Duodenal mucosa (tissue), 2 donors: ENCODE measurements around the gene ATM.

Experiments used
- H3K27ac ChIP-seq: one replicate; pipeline ENCODE4 v1.7.0; 2013; ENCODE audit warnings: low read depth, low read length
- H3K27me3 ChIP-seq, 2 donors: one replicate each; pipeline ENCODE4 v1.7.0; 2013; ENCODE audit warnings: low read length in 2 of 2, control low read depth in 1 of 2; ENCODE audit not compliant: insufficient read depth in 2 of 2, control insufficient read depth in 1 of 2
- H3K36me3 ChIP-seq, 2 donors: one replicate each; pipeline ENCODE4 v1.7.0; 2013; ENCODE audit warnings: low read length in 2 of 2, control low read depth in 1 of 2; ENCODE audit not compliant: insufficient read depth in 2 of 2, control insufficient read depth in 1 of 2
- H3K4me1 ChIP-seq, 2 donors: one replicate each; pipeline ENCODE4 v1.7.0; 2013; ENCODE audit warnings: low read length in 2 of 2, control low read depth in 1 of 2; ENCODE audit not compliant: insufficient read depth in 2 of 2, control insufficient read depth in 1 of 2
- H3K4me3 ChIP-seq, 2 donors: one replicate each; pipeline ENCODE4 v1.7.0; 2013; ENCODE audit warnings: low read length in 2 of 2, low read depth in 1 of 2
- H3K9ac ChIP-seq, 2 donors: one replicate each; pipeline ENCODE4 v1.7.0; 2013; ENCODE audit warnings: low read length in 2 of 2, low read depth in 1 of 2
- H3K9me3 ChIP-seq, 2 donors: one replicate each; pipeline ENCODE4 v1.7.0; 2013; ENCODE audit warnings: low read length in 2 of 2, control low read depth in 1 of 2; ENCODE audit not compliant: control insufficient read depth in 1 of 2

Gene ATM

DNA sequence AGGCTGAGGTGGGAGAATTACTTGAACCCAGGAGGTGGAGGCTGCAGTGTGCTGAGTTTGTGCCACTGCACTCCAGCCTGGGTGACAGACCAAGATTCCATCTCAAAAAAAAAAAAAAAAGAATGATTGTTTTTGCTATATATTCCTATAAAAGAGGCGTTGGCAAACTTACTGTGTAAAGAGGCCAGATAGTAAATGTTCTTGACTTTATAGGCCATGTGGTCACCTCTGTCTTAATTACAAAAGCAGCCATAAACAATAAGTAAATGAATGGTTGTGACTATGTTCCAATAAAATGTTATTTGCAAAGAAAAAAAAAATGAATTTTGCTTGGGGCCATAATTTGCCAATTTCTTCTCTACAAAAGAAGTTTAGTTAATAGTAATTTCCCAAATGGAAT is 12.3 kb downstream of the ATM start:
- Histone ChIP-seq H3K36me3 (peaks cover 2 to 22% of the 10 kb centered on the region in 2 donors), H3K9me3 (no peaks in the 10 kb centered on the region), H3K4me1 (peaks cover 0 to 4% of the 10 kb centered on the region in 2 donors), H3K27ac (no peak overlapping the region), H3K9ac (no peak overlapping the region), H3K27me3 (no peaks in the 10 kb centered on the region), H3K4me3 (no peak overlapping the region)

DNA sequence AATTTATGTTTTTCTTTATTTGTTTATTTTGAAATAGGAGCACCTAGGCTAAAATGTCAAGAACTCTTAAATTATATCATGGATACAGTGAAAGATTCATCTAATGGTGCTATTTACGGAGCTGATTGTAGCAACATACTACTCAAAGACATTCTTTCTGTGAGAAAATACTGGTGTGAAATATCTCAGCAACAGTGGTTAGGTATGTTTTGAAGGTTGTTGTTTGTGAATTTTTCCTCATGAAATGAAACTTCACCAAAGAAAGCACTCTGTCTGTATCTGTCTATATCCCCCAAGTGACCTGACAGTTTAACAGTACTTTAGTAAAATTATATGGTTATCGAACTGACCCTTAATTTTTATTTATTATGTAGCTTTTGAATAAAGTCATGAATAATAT is 12.8 kb downstream of the ATM start:
- peaks cover 3 to 22% of the 10 kb centered on the region in 2 donors for H3K36me3 ChIP-seq

DNA sequence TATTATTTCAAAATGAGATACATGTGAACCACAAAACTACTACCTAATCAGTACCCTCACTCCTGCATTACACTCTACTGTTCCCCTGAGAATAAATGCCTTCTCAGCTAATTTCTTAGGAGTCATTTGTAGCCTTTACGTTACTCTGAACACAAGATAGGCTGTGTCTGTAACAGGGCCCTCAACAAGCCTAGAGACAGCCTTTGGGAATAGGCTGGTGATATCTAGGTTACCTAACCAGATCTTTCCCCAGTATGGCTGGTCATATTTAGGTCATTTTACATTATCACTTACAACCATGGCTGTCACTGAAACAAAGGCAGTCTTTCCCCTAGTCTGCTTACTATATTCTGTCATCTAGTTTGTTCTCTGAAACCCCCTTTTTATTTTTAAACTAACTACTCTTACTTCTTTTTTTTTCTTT is 14.2 kb downstream of the ATM start:
- Histone ChIP-seq H3K27me3 (no peaks in the 10 kb centered on the region), H3K4me3 (no peak overlapping the region), H3K36me3 (peaks cover 3 to 17% of the 10 kb centered on the region in 2 donors), H3K4me1 (peaks cover 0 to 4% of the 10 kb centered on the region in 2 donors), H3K9me3 (no peaks in the 10 kb centered on the region), H3K27ac (no peak overlapping the region), H3K9ac (no peak overlapping the region)

More for the DNA sequence above, 12.8 kb downstream of the ATM start:
- Histone ChIP-seq H3K27ac (no peak overlapping the region), H3K4me3 (no peak overlapping the region), H3K9ac (no peak overlapping the region), H3K27me3 (no peaks in the 10 kb centered on the region), H3K9me3 (no peaks in the 10 kb centered on the region), H3K4me1 (peaks cover 0 to 4% of the 10 kb centered on the region in 2 donors)

DNA sequence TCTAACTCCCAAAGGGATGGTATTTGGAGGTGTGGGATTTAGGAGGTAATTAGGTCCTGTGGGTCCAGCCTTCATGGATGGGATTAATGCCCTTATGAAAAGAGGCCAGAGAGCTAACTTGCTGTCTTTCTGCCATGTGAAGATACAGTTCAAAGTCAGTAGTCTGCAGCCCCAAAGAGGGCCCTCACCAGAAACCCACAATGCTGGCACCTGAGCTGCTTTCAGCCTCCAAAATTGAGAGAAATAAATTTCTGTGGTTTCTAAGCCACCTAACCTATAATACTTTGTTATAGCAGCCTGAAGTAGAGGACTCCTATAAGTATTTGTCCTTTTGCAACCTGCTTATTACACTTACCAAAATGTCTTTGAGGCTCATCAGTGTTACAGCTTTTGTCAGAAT is 16.2 kb downstream of the ATM start:
- H3K4me3 ChIP-seq, result no peak overlapping the region
- no peaks in the 10 kb centered on the region for H3K9me3 ChIP-seq
- H3K9ac ChIP-seq, result no peak overlapping the region
- peaks cover 3 to 16% of the 10 kb centered on the region in 2 donors for H3K36me3 ChIP-seq
- peaks cover 0 to 4% of the 10 kb centered on the region in 2 donors for H3K4me1 ChIP-seq
- H3K27me3 ChIP-seq, result no peaks in the 10 kb centered on the region
- no peak overlapping the region for H3K27ac ChIP-seq

DNA sequence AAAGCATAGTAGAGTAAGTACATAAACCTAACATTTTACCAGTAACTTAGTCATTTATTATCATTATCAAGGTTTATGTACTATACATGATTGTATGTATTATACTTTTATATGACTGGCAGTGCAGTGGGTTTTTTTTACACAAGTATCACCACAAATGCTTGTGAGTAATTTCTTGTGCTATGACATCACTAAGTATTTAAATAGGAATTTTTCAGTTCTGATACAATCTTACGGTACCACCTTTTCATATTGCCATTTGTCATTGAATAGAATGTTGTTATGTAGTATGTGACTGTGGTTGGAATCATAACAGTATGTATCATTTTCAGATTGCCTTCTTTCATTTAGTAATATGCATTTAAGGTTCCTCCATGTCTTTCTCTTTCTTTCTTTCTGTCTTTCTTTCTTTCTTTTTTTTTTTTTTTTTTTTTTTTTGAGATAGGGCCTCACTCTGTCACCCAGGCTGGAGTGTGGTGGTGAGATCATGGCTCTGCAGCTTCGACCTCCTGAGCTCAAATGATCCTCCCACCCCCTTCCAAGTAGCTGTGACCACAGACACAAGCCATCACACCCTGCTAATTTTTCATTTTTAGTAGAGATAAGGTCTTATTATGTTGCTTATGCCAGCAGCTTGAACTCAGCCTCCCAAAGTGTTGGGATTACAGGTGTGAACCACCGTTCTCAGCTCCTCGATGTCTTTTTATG is 18.6 kb downstream of the ATM start:
- Histone ChIP-seq H3K27me3 (no peaks in the 10 kb centered on the region), H3K9ac (no peak overlapping the region), H3K27ac (no peak overlapping the region), H3K36me3 (peaks cover 3 to 23% of the 10 kb centered on the region in 2 donors), H3K4me1 (peaks cover 0 to 4% of the 10 kb centered on the region in 2 donors), H3K4me3 (no peak overlapping the region), H3K9me3 (no peaks in the 10 kb centered on the region)

DNA sequence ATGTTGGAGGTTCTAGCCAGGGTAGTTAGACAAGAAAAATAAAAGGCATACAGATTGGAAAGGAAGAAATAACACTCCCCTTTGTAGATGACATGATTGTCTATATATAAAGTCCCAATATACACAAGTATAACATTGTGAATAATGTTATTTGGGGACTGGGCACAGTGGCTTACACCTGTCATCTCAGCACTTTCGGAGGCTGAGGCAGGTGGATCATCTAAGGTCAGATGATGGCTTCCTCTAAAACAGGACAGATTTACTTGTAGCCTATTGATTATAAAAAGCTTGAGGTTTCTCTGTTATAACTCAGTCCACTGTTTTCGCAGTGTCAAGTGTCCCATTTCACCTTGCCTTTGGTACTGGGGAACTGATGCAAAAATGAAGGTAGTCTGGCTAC is 19.6 kb downstream of the ATM start:
- H3K9me3 ChIP-seq, result no peaks in the 10 kb centered on the region
- H3K4me1 ChIP-seq, result no peaks in the 10 kb centered on the region
- H3K4me3 ChIP-seq, result no peak overlapping the region
- peaks cover 3 to 29% of the 10 kb centered on the region in 2 donors for H3K36me3 ChIP-seq
- no peak overlapping the region for H3K27ac ChIP-seq
- no peaks in the 10 kb centered on the region for H3K27me3 ChIP-seq
- no peak overlapping the region for H3K9ac ChIP-seq

DNA sequence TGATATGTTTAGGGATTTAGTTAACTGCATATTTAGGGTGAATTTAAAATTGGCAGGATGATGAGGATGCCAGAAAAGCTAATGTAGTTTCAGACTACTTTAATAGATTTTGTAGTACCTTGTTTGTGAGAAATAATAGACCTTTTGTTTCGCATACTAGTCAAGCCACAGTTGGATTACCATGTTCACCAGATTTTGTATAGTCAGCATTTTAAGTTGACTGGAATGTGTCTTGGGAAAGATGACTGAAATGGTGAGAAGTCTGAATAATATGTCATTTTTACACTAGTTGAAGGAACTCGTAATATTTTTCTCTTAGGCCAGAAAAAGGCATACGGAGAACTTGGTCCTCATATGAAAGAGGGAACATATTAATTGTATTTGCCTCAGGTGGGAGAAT is 23.4 kb downstream of the ATM start:
- no peaks in the 10 kb centered on the region for H3K27me3 ChIP-seq
- H3K9ac ChIP-seq, result no peak overlapping the region
- no peaks in the 10 kb centered on the region for H3K9me3 ChIP-seq
- H3K27ac ChIP-seq, result no peak overlapping the region
- H3K4me1 ChIP-seq, result no peaks in the 10 kb centered on the region
- no peak overlapping the region for H3K4me3 ChIP-seq
- H3K36me3 ChIP-seq, result peaks cover 6 to 32% of the 10 kb centered on the region in 2 donors

DNA sequence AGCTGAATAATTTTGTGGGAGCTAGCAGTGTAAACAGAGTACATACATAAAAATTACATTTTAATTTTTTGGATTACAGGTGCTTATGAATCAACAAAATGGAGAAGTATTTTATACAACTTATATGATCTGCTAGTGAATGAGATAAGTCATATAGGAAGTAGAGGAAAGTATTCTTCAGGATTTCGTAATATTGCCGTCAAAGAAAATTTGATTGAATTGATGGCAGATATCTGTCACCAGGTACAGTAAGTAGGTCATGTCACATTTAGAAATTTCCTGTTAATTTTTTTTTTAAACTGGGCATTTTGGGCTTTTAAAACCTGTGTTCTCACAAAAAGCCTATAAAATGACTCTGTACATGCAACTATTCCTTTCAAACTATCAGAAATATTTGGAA is 24.0 kb downstream of the ATM start:
- Histone ChIP-seq H3K4me3 (no peak overlapping the region), H3K27me3 (no peaks in the 10 kb centered on the region), H3K36me3 (peaks cover 11 to 34% of the 10 kb centered on the region in 2 donors), H3K9me3 (no peaks in the 10 kb centered on the region), H3K9ac (no peak overlapping the region), H3K27ac (no peak overlapping the region), H3K4me1 (no peaks in the 10 kb centered on the region)

DNA sequence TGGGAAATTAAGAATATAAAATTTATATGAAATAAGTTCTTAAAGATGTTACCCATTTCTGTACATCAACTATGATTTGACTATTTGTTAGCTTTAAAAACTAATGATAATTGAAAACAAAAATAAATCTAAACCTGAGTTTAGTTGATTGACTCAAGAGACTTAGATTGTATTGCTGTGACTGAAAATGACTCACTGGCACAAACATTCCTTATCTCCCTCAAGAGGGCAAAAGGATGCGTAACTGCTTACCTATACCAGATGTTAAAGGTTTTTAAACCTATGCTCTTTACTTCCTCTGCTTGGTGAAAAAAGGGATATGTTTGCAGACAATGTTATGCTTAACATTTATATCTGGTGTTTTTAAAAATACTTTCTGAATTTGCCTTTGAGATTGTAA is 30.3 kb downstream of the ATM start:
- Histone ChIP-seq H3K27ac (no peak overlapping the region), H3K27me3 (no peaks in the 10 kb centered on the region), H3K36me3 (peaks cover 25 to 55% of the 10 kb centered on the region in 2 donors), H3K9ac (no peak overlapping the region), H3K4me3 (no peak overlapping the region), H3K4me1 (no peaks in the 10 kb centered on the region), H3K9me3 (no peaks in the 10 kb centered on the region)

DNA sequence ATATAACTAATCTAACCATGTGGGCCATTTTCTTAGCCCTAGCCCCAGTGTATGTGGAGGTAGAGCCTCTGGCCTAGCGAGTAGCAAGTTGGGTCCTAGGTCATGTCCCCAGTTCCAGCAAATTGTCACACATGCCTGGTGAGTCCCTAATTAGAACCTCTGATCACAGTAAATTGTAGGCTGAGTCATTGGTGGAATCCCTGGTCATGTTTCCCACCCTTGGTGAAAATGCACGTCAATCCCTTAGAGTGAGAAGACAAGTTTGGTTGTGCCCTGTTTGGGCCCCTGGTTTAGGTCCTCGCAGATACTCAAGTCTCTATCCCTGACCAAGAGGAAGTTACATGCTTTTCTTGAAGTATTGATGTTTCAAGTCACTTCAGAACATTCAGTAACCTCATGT is 46.7 kb downstream of the ATM start:
- Histone ChIP-seq H3K9ac (no peak overlapping the region), H3K36me3 (peaks cover 6 to 26% of the 10 kb centered on the region in 2 donors), H3K4me3 (no peak overlapping the region), H3K27ac (no peak overlapping the region), H3K4me1 (no peaks in the 10 kb centered on the region), H3K9me3 (no peaks in the 10 kb centered on the region), H3K27me3 (no peaks in the 10 kb centered on the region)
